ENCODE measurements around the gene XPC.

Gene XPC

GRCh38 chr3:14097616-14098391 is 80.6 kb downstream of the XPC start:
- TF ChIP-seq YY1 (IDR thresholded peaks at IDR 0.05; ENCODE audit: low read depth) (no peak), CREB1 (IDR thresholded peaks at IDR 0.05; ENCODE audit: low read depth) (no peak), FOXM1 (IDR thresholded peaks at IDR 0.05; ENCODE audit: borderline replicate concordance, low read depth) (no peak), EP300 (IDR thresholded peaks at IDR 0.05; ENCODE audit: borderline replicate concordance) (no peak), CEBPB (IDR thresholded peaks at IDR 0.05) (no peak)

DNA sequence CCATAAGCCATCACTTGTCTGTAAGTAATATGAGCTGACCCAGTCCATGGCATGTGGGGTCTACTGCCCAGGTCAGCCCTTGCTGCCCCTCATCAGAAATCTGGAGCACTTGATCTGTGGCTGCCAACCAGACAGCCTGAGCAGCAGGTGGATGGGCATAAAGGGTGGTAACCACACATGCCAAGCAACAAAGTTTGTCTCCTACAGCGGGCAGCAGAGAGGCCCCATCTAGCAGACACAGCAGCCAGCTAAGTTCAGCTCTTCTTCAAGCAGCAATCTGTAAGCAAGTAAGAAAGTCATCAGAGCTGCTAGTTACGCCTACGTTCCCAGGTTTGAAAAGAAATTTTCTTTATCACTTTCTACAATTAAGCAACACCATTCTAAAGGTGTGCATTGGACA is 81.7 kb downstream of the XPC start:
- TF ChIP-seq EP300 (IDR thresholded peaks at IDR 0.05; ENCODE audit: borderline replicate concordance) (no peak), YY1 (IDR thresholded peaks at IDR 0.05; ENCODE audit: low read depth) (no peak), USF1 (IDR thresholded peaks at IDR 0.05) (no peak), FOXM1 (IDR thresholded peaks at IDR 0.05; ENCODE audit: borderline replicate concordance, low read depth) (no peak), TAF1 (IDR thresholded peaks at IDR 0.05; ENCODE audit: low read depth) (no peak), CEBPB (IDR thresholded peaks at IDR 0.05) (no peak), RAD21 (IDR thresholded peaks at IDR 0.05; ENCODE audit: low read depth) (no peak)

All from Ishikawa (cell line).